ENCODE results near the gene ATP8B3. TPM values are rescaled to one million over a fixed set of nuclear protein-coding genes. Genes with fewer than 3 reads are reported as not detected.

Gene ATP8B3
- total RNA-seq, 4 donors from 2014 or later: 0.35 to 4.5 (median 0.94) TPM; not detected in 1

DNA sequence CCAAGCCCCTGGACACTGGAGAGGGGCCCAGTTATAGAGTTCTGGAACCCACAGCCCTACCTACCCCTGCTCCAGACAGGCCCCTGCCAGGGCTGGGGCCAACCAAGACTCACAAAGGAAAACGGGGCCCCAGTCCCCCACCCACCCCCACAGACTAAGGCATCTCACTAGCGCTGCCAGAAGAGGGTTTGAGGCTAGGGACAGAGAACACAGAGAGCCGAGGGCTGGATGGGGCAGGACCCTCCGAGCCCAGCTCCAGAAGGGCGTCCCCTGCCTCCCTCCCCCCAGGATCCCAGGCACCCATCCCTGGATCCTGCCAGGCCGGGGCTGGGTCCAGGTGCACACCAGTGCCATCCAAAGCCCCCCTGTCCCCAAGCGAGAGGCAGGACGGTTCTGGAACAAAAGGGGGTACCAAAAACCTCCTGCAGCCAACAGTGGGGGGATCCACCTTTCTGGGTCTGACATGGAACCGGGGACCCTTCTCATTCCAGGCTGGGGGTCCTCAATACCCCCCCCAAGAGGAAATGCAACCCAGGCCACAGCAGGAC lies 40.6 kb upstream of the ATP8B3 start:
- H3K27me3 ChIP-seq: no peaks in the 10 kb centered on the region
- no peak overlapping the region for H3K4me3 ChIP-seq
- TF ChIP-seq POLR2A (IDR thresholded peaks at IDR 0.05): no peak
- TF ChIP-seq, protein P1, sequence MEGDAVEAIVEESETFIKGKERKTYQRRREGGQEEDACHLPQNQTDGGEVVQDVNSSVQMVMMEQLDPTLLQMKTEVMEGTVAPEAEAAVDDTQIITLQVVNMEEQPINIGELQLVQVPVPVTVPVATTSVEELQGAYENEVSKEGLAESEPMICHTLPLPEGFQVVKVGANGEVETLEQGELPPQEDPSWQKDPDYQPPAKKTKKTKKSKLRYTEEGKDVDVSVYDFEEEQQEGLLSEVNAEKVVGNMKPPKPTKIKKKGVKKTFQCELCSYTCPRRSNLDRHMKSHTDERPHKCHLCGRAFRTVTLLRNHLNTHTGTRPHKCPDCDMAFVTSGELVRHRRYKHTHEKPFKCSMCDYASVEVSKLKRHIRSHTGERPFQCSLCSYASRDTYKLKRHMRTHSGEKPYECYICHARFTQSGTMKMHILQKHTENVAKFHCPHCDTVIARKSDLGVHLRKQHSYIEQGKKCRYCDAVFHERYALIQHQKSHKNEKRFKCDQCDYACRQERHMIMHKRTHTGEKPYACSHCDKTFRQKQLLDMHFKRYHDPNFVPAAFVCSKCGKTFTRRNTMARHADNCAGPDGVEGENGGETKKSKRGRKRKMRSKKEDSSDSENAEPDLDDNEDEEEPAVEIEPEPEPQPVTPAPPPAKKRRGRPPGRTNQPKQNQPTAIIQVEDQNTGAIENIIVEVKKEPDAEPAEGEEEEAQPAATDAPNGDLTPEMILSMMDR (IDR thresholded peaks at IDR 0.05): no peak
- DNase-seq: no peak
- H3K27ac ChIP-seq: peak overlapping the region in 1 of 4 donors; percentile 57
- H3K9me3 ChIP-seq: no peaks in the 10 kb centered on the region
- H3K4me1 ChIP-seq: peaks cover 9 to 63% (median 43%) of the 10 kb centered on the region in 4 donors
- H3K36me3 ChIP-seq: no peaks in the 10 kb centered on the region

DNA sequence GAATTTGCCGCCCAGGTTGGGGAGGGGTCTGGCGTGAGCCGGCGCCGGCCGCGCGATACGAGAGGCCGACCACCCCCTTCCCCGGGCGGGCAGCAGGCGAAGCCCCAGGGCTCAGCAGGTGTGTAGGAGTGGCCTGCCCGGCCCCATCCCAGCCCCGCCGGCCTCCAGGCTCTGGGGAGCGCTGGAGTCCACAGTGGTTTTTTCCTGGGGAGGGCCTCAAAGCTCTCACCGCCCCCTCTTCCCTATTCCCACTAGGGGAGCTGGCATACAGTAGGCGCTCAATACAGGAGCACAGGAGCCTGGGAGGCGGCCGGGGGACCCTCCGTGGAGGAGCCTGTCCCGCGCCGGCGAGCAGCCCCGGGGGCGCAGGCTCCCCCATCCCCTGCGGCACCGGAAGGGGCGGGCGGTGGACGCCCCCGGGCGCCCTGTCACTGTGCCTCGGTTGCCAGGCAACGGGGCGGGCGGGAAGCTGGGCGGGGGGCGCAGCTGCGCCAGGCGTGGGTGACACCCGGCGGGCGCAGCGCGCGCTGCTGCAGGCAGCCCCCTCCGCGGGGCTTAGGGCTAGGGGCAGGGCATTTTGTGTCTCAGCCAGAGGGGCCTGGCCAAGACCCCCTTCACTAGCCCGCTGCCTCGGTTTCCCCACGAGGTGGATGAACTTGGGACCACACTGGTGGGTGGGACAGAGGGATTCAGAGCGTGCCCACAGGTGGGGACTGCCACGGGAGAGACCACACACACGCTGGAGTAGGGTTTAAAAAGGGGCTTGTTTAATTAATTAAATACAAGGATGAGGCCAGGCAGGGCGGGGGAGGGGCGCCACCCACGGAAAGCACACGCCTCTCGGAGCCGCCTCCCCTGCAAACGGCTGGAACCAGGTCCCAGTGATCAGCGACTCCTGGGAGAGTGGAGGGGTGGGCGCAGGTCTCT lies 39.8 kb upstream of the ATP8B3 start:
- peak overlapping the region in 1 of 4 donors; percentile 21 for H3K4me3 ChIP-seq
- H3K27ac ChIP-seq: peak overlapping the region in 1 of 4 donors; percentile 18
- TF ChIP-seq POLR2A (IDR thresholded peaks at IDR 0.05): no peak
- TF ChIP-seq, protein P1 (IDR thresholded peaks at IDR 0.05): no peak
- H3K36me3 ChIP-seq: no peaks in the 10 kb centered on the region
- H3K9me3 ChIP-seq: no peaks in the 10 kb centered on the region
- H3K4me1 ChIP-seq: peaks cover 9 to 67% (median 44%) of the 10 kb centered on the region in 4 donors
- no peaks in the 10 kb centered on the region for H3K27me3 ChIP-seq
- DNase-seq: peak in 1 of 3 donors; percentile 67

DNA sequence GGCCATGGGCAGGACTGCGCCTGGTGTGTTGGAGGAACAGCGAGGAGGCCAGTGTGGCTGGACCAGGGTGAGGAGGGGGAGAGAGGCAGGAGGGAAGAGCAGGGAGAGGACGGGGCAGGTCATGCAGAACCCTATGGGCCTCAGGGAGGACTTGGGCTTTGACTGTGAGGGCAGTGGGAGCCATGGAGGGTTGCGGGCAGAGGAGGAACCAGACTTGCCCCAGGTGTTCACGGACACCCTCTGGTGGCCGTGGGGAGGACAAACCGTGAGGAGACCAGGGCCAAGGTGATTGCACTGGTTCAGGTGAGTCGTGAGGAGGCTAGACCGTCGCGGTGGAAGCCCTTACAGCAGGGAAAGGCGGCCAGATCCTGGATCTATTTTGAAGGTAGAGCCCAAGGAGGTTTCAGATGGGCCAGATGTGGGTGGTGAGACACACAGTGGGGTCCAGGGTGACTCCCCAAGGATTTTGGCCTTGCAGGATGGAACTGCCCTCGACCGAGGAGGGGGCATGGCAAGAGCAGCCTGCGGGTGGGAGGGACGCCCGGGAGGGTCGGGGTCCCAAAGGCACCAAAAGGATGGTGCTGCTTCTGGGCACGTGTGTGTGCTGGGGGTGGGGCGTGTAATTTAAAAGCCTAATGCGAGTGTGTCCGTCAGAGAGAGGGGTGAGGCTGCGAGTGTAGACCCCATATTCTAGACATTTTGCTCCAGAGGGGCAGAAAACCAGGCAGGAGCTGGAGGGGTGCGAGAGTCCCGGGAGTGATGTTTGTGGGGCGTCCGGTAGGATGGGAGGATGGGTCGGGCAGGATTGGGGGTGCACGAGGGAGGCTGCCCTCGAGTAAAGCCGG lies 39.0 kb upstream of the ATP8B3 start:
- Histone ChIP-seq H3K27ac (peak overlapping the region in 1 of 4 donors; percentile 18), H3K27me3 (no peaks in the 10 kb centered on the region), H3K4me3 (peak overlapping the region in 1 of 4 donors; percentile 21), H3K9me3 (no peaks in the 10 kb centered on the region), H3K36me3 (no peaks in the 10 kb centered on the region), H3K4me1 (peaks cover 10 to 70% (median 46%) of the 10 kb centered on the region in 4 donors)
- no peak for DNase-seq
- TF ChIP-seq, protein P1 (IDR thresholded peaks at IDR 0.05): no peak

DNA sequence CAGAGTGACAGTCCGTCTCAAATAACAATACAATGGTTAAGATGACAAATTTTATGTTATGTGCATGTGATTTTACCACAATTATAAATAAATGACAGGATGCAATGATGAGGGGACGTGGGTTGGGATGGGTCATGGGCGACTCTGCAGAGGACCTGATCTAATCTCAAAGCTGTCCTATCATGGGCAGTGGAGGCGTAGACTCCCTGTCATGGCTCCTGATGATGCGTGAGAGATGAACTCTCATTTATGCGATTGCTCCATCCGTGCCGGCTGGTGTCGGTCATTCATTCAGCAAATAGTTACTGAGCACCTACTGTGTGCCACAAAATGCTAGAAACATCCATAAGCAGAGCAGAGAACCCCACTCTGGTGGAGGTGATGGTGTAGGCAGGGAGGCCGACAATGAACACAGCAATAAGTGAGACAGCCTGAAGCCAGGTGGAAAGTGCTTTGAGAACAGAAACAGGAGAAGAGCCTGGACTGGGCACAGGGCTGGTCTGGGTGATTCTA lies 37.9 kb upstream of the ATP8B3 start:
- no peaks in the 10 kb centered on the region for H3K9me3 ChIP-seq
- no peak for DNase-seq
- H3K27ac ChIP-seq: no peak overlapping the region
- H3K4me1 ChIP-seq: peaks cover 5 to 71% (median 41%) of the 10 kb centered on the region in 4 donors
- H3K36me3 ChIP-seq: no peaks in the 10 kb centered on the region
- TF ChIP-seq, protein P1 (IDR thresholded peaks at IDR 0.05): no peak
- no peak for TF ChIP-seq POLR2A (IDR thresholded peaks at IDR 0.05)
- no peak overlapping the region for H3K4me3 ChIP-seq
- H3K27me3 ChIP-seq: no peaks in the 10 kb centered on the region

DNA sequence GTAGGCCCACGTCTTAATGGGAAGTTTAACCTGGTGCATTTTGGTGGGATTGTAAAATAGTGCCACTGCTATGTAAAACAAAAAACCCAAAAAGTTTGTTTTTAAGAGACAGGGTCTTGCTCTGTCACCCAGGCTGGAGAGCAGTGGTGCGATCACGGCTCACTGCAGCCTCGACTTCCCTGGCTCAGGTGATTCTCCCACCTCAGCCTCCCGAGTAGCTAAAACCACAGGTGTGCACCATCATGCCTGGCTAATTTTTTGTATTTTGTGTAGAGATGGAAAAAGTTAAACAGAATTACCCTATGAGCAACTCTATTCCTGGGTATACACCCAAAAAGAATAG lies 37.0 kb upstream of the ATP8B3 start:
- no peaks in the 10 kb centered on the region for H3K27me3 ChIP-seq
- DNase-seq: no peak
- peak overlapping the region in 3 of 4 donors; percentile 97 to 100 (median 99) for H3K27ac ChIP-seq
- H3K4me3 ChIP-seq: no peak overlapping the region
- peaks cover 5 to 71% (median 41%) of the 10 kb centered on the region in 4 donors for H3K4me1 ChIP-seq
- TF ChIP-seq, protein P1 (IDR thresholded peaks at IDR 0.05): no peak
- no peak for TF ChIP-seq POLR2A (IDR thresholded peaks at IDR 0.05)
- H3K36me3 ChIP-seq: no peaks in the 10 kb centered on the region
- no peaks in the 10 kb centered on the region for H3K9me3 ChIP-seq

All from Peyer's patch (tissue), 4 donors.